Measurements from ENCODE around the gene TJP2.
A peak's percentile ranks its signal among the peaks of the same experiment; 100 is the strongest.
"Not testable (repeated sequence)": the region's sequence is repeated elsewhere in the genome, so short reads cannot be mapped to it uniquely, and the experiment has no call there.

TJP2 gene

DNA sequence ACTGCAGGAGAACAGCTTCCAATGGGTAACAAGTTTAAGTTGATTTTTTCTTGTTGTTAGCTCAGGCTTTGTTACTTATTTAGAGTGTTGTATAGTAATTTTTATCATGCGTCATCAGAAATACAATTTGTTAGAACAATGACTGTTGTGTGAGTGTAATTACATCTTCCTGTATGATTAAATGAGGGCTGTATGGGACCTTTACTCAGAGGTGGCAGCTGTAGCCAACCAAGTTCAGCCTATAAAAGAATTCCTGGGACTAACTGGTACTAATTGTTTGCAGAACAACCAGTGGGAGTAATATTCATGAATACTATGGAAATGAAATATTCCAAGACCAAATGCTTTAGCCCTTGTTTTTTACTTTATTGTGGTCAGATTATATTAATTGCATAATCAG, 30.8 kb upstream of the TJP2 start:
- Histone ChIP-seq H3K27ac (ENCODE audit: low read length) (no peak overlapping the region), H3K4me3 (ENCODE audit: low read length) (no peak overlapping the region), H3K27me3 (ENCODE audit: control insufficient read depth, insufficient read depth, low read length) (no peaks in the 10 kb centered on the region), H3K4me1 (ENCODE audit: control insufficient read depth, low read depth, low read length) (no peaks in the 10 kb centered on the region), H3K9me3 (ENCODE audit: control insufficient read depth, low read depth, low read length) (no peaks in the 10 kb centered on the region), H3K9ac (ENCODE audit: low read length) (no peak overlapping the region), H3K36me3 (ENCODE audit: control insufficient read depth, low read depth, low read length) (peaks cover 8% of the 10 kb centered on the region)

DNA sequence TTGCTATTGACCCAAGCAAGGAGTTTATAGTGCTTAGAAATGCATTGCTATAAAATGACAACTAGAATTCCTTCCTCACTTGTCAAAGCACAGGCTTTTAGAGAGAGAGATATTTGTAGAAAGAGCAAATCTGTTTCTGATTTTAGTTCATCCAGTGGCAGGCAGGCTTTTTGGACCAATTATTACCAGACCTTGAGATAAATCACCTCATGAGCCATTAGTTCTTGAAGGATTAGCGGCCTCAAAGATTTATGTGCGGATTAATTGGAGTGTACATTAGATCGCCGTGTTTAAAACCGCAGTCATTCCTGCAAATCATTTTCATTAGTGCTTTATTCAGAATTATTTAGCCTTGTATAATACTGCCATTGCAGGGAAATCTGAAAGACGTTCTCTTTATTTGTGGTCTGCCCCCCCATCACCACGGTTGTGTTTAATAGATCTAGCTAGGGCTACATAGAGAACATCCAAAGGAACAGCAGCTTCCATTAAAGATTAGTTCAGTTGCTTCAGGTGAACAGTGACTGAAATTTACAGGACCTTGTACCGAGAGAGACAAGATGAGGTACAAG, 28.8 kb upstream of the TJP2 start:
- Histone ChIP-seq H3K9ac (ENCODE audit: low read length) (no peak overlapping the region), H3K9me3 (ENCODE audit: control insufficient read depth, low read depth, low read length) (no peaks in the 10 kb centered on the region), H3K27me3 (ENCODE audit: control insufficient read depth, insufficient read depth, low read length) (no peaks in the 10 kb centered on the region), H3K4me1 (ENCODE audit: control insufficient read depth, low read depth, low read length) (peaks cover 3% of the 10 kb centered on the region), H3K4me3 (ENCODE audit: low read length) (no peak overlapping the region), H3K36me3 (ENCODE audit: control insufficient read depth, low read depth, low read length) (peaks cover 3% of the 10 kb centered on the region), H3K27ac (ENCODE audit: low read length) (no peak overlapping the region)

DNA sequence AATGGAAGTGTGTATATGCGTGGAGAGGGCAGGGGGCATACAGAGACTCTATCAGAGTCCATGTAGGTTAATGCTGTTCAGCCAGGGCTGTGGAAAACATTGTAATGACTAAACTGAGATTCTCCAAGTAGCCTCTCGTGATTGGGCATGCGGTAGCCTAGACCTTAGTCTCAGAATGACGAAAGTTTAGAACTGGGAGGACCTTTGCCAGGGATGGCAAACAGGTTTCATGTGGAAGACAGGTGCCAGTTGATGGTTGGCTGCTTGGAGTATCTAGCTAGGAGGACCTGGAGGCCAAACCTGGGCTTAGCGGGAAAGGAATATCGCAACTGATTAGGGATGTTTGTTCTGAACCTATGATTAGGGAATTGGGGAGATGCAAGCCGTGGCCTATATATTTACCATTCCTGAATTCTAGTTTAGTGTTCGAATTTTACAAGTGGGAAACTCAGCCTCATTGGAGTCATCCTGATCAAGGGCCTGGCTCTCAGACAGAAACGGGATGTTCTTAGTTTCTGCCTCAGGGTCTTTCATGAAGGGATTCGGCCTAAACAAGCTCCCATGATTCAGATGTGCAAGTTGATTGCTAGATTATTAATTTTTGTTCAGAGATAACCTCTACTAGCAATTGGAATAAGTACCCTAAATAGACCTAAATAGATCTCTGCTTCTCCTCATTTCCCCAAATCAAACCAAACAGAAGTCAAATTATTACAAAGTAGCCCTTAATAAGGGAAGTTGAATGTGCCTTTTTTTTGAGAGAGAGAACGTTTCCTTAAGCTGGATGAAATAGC, 26.8 kb upstream of the TJP2 start:
- H3K9me3 ChIP-seq (ENCODE audit: control insufficient read depth, low read depth, low read length) = no peaks in the 10 kb centered on the region
- no peak overlapping the region for H3K9ac ChIP-seq (ENCODE audit: low read length)
- H3K36me3 ChIP-seq (ENCODE audit: control insufficient read depth, low read depth, low read length) = peaks cover 15% of the 10 kb centered on the region
- H3K4me1 ChIP-seq (ENCODE audit: control insufficient read depth, low read depth, low read length) = peaks cover 3% of the 10 kb centered on the region
- H3K4me3 ChIP-seq (ENCODE audit: low read length) = no peak overlapping the region
- no peaks in the 10 kb centered on the region for H3K27me3 ChIP-seq (ENCODE audit: control insufficient read depth, insufficient read depth, low read length)
- H3K27ac ChIP-seq (ENCODE audit: low read length) = no peak overlapping the region

DNA sequence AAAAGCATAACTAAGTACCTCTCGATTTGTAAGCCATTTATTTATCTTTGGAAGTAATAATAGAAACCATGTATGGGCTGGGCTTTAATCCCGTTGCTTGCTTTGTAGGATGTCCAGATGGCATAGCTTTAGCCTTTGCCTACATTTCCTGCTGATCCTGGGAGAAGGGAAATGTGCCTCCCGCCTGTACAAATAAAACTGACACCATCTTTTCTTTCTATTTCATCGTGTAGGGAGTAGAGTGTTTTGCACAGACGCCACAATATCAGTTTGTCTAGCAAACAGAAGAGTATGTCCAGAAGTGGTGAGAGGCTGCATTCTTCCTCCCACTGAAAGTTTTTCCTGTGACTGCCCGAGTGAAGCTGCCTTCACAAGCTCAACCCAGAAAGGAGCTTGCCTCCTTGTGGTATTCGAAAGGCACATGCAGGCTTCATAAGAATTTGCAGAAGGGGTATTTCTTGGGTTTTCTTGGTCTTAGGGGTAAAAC, 24.7 kb upstream of the TJP2 start:
- no peaks in the 10 kb centered on the region for H3K9me3 ChIP-seq (ENCODE audit: control insufficient read depth, low read depth, low read length)
- H3K9ac ChIP-seq (ENCODE audit: low read length) = no peak overlapping the region
- peaks cover 3% of the 10 kb centered on the region for H3K4me1 ChIP-seq (ENCODE audit: control insufficient read depth, low read depth, low read length)
- H3K27me3 ChIP-seq (ENCODE audit: control insufficient read depth, insufficient read depth, low read length) = no peaks in the 10 kb centered on the region
- no peak overlapping the region for H3K4me3 ChIP-seq (ENCODE audit: low read length)
- peaks cover 18% of the 10 kb centered on the region for H3K36me3 ChIP-seq (ENCODE audit: control insufficient read depth, low read depth, low read length)
- no peak overlapping the region for H3K27ac ChIP-seq (ENCODE audit: low read length)

DNA sequence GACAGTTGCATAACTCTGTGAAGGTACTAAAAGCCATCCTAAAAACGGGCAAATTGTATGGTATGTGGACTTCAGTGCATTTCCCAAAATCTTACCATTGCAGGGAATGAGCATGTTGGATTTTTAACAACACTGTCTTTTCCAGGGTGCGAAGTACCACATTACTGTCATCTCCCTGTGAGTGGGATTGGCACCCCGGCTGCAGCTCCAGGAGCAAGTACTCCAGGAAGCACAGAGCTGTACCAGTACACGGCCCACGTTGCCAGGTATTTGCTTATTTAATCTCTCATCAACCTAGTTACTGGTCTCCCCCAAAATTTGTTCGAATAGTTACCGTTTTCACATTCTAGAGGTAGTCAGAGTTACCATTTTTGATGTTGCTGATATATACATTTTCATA, 22.6 kb upstream of the TJP2 start:
- H3K27me3 ChIP-seq (ENCODE audit: control insufficient read depth, insufficient read depth, low read length) = no peaks in the 10 kb centered on the region
- H3K9ac ChIP-seq (ENCODE audit: low read length) = no peak overlapping the region
- H3K36me3 ChIP-seq (ENCODE audit: control insufficient read depth, low read depth, low read length) = peaks cover 14% of the 10 kb centered on the region
- H3K27ac ChIP-seq (ENCODE audit: low read length) = no peak overlapping the region
- H3K9me3 ChIP-seq (ENCODE audit: control insufficient read depth, low read depth, low read length) = no peaks in the 10 kb centered on the region
- H3K4me3 ChIP-seq (ENCODE audit: low read length) = no peak overlapping the region
- peaks cover 10% of the 10 kb centered on the region for H3K4me1 ChIP-seq (ENCODE audit: control insufficient read depth, low read depth, low read length)

DNA sequence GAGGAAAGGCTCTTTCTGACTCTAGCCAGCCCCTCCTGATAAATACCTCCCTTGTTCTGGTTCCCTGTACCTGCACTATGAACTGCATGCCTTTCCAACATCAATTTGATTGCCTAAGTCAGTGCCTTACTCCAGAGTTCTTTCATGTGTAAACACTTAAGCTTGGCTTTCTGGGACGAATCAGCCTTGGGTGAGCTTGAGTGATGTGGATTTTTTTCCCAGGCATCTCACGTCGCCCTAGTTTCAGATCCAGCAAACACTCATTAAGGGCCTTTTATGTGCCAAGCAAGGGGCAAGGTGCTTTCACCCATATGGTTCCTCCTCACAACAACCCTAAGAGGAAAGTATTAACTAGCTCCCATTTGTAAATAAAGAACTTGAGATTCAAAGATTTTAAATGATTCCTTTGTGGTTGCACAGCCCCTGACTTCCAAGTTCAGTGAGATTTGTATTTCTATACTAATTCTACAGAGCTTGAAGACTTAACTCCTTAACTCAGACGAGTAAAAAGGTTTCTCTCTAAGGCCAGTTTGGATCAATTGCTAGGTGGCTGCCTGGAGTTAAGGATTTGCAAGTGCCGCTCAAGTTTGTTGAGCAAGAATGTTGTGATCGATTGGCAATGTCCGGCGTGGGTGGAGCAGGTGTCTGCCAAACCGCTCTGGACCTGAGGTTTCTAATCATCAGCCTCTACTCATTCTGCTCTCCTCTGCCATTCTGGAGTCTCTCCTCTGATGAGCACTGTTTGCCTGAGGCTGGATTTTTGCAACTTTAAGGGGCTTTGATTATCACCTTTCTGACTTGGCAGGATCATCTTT, 20.2 kb upstream of the TJP2 start:
- Histone ChIP-seq H3K36me3 (ENCODE audit: control insufficient read depth, low read depth, low read length) (peaks cover 14% of the 10 kb centered on the region), H3K4me1 (ENCODE audit: control insufficient read depth, low read depth, low read length) (peaks cover 10% of the 10 kb centered on the region), H3K27me3 (ENCODE audit: control insufficient read depth, insufficient read depth, low read length) (no peaks in the 10 kb centered on the region), H3K9ac (ENCODE audit: low read length) (no peak overlapping the region), H3K27ac (ENCODE audit: low read length) (no peak overlapping the region), H3K9me3 (ENCODE audit: control insufficient read depth, low read depth, low read length) (no peaks in the 10 kb centered on the region), H3K4me3 (ENCODE audit: low read length) (no peak overlapping the region)

DNA sequence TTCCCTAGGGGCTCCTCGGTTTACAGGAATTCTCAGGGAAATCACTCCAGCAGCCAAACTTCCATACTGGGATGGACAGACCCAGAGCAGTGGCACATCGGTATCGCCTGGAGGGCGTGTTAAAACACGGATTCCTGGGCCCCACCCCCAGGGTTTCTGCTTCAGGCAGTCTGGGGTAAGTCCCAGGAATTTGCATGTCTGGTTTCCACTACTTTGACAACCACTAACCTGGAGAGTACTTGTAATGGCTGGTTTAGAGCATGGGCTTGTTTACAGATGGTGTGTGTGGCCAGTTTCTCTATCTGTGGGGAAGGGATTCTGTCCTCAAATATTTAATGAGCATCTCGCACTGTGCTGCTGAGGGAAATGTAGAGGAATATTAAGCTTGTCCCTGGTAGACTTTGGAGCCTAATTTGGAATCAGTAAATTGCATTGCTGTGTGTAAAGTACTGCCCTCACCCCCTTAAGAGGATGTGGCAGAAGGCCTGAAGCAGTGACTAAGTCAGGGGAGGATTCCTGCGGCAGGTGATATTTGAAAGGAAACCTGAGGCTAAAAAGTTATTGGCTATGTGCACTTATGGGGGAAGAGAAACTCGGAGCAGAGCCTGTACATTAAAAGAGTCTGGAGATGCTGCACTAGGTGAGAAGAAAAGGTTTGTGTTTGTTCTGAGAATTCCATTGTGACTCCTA, 18.6 kb upstream of the TJP2 start:
- Histone ChIP-seq H3K4me1 (ENCODE audit: control insufficient read depth, low read depth, low read length) (peaks cover 7% of the 10 kb centered on the region), H3K9me3 (ENCODE audit: control insufficient read depth, low read depth, low read length) (no peaks in the 10 kb centered on the region), H3K36me3 (ENCODE audit: control insufficient read depth, low read depth, low read length) (peaks cover 14% of the 10 kb centered on the region), H3K4me3 (ENCODE audit: low read length) (no peak overlapping the region), H3K27me3 (ENCODE audit: control insufficient read depth, insufficient read depth, low read length) (no peaks in the 10 kb centered on the region), H3K9ac (ENCODE audit: low read length) (no peak overlapping the region), H3K27ac (ENCODE audit: low read length) (peak overlapping the region; percentile 36)

DNA sequence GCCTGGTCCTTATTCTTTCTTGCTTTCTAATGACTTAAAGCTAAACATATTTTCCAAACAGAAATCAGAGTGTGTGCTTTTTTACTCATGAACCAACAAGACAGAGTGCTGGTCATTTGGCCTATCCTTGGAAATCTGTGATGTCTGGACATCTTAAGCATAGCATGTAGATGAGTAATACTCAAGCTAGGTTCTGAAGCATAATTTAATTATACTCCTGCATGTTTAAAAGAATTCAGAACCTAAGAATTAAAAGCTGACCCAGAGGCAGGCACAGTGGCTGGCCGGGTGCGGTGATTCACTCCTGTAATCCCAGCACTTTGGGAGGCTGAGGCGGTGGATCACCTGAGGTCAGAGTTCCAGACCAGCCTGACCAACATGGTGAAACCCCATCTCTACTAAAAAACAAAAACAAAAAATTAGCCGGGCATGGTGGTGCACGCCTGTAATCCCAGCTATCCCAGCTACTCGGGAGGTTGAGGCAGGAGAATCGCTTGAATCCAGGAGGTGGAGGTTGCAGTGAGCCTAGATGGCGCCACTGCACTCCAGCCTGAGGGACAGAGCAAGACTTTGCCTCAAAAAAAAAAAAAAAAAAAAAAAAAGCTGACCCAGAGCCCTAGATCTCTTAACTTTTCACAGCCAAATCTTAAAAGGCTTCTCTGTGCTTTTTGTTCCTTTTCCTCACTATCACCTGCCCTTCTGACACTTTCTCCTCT, 16.2 kb upstream of the TJP2 start:
- H3K36me3 ChIP-seq (ENCODE audit: control insufficient read depth, low read depth, low read length) = peaks cover 3% of the 10 kb centered on the region
- H3K4me1 ChIP-seq (ENCODE audit: control insufficient read depth, low read depth, low read length) = peaks cover 7% of the 10 kb centered on the region
- no peak overlapping the region for H3K4me3 ChIP-seq (ENCODE audit: low read length)
- no peak overlapping the region for H3K9ac ChIP-seq (ENCODE audit: low read length)
- no peaks in the 10 kb centered on the region for H3K27me3 ChIP-seq (ENCODE audit: control insufficient read depth, insufficient read depth, low read length)
- H3K27ac ChIP-seq (ENCODE audit: low read length) = no peak overlapping the region
- no peaks in the 10 kb centered on the region for H3K9me3 ChIP-seq (ENCODE audit: control insufficient read depth, low read depth, low read length)

DNA sequence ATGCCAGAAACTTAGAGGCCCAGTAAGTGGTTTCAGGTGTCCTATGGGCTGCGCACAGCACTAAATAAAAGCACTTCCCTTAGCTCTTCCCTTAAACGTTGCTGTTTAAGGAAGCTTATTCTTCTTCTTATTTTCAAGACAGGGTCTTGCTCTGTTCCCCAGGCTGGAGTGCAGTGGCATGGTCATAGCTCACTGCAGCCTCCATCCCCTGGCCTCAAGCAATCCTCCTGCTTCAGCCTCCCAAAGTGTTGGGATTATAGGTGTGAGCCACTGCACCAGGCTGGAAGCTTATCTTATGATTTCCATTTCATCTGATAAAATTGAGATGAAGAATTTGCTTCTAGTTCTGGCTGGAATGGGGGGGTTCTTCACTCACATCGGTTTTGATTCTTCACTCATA, 15.6 kb upstream of the TJP2 start:
- H3K4me3 ChIP-seq (ENCODE audit: low read length) = no peak overlapping the region
- H3K27me3 ChIP-seq (ENCODE audit: control insufficient read depth, insufficient read depth, low read length) = no peaks in the 10 kb centered on the region
- no peak overlapping the region for H3K9ac ChIP-seq (ENCODE audit: low read length)
- no peaks in the 10 kb centered on the region for H3K9me3 ChIP-seq (ENCODE audit: control insufficient read depth, low read depth, low read length)
- H3K4me1 ChIP-seq (ENCODE audit: control insufficient read depth, low read depth, low read length) = peaks cover 9% of the 10 kb centered on the region
- peaks cover under 1% of the 10 kb centered on the region for H3K36me3 ChIP-seq (ENCODE audit: control insufficient read depth, low read depth, low read length)
- H3K27ac ChIP-seq (ENCODE audit: low read length) = no peak overlapping the region

DNA sequence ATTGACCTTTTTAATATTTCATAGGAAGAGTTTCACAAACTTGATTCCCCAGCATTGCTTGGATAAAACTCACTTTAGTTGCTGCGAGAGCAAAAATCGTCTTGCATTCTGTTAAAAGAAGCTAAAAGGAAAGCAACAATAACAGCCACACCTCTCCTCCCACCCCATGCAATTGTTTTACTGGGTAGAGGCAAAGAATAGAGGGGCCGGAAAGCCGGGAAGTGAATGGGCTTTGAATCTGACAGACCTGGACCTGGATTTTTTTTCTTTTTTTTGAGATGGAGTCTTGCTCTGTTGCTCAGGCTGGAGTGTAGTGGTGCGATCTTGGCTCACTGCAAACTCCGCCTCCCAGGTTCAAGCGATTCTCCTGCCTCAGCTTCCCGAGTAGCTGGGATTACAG, 9.5 kb upstream of the TJP2 start:
- peaks cover 14% of the 10 kb centered on the region for H3K4me1 ChIP-seq (ENCODE audit: control insufficient read depth, low read depth, low read length)
- not testable (repeated sequence) for H3K27ac ChIP-seq (ENCODE audit: low read length); H3K9ac ChIP-seq (ENCODE audit: low read length)

DNA sequence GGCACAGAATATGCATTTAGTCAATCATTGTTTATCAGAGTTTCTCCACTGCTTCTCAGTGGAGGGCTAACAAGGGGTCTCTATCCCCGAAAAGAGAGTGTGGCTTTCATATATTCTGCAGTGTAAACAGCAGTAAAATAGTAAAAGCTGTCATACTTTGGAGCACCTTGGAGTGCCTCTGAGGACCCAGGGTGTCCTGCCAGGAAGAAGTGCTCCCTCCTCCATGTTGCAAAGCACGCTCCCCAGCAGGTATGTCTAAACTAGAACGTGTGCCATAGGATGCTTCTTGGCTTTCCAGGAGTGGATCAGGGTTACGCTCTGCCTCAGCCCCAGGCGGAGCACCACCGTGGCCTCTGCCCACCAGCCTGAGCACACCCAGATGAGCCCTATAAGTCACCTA, 8.5 kb upstream of the TJP2 start:
- Histone ChIP-seq H3K4me3 (ENCODE audit: low read length) (no peak overlapping the region), H3K36me3 (ENCODE audit: control insufficient read depth, low read depth, low read length) (no peaks in the 10 kb centered on the region), H3K9me3 (ENCODE audit: control insufficient read depth, low read depth, low read length) (no peaks in the 10 kb centered on the region), H3K27ac (ENCODE audit: low read length) (no peak overlapping the region), H3K27me3 (ENCODE audit: control insufficient read depth, insufficient read depth, low read length) (no peaks in the 10 kb centered on the region), H3K9ac (ENCODE audit: low read length) (no peak overlapping the region), H3K4me1 (ENCODE audit: control insufficient read depth, low read depth, low read length) (peaks cover 14% of the 10 kb centered on the region)

More for the DNA sequence above, 9.5 kb upstream of the TJP2 start:
- H3K27me3 ChIP-seq (ENCODE audit: control insufficient read depth, insufficient read depth, low read length); H3K36me3 ChIP-seq (ENCODE audit: control insufficient read depth, low read depth, low read length); H3K9me3 ChIP-seq (ENCODE audit: control insufficient read depth, low read depth, low read length); H3K4me3 ChIP-seq (ENCODE audit: low read length): not testable (repeated sequence)

Data from iPS-18a (cell line).